VCaP (cell line): ENCODE data around the gene PCSK7.
A peak's percentile ranks its signal among the peaks of the same experiment; 100 is the strongest.

Experiments
- H3K27ac ChIP-seq: fragments of 450-650 bp; 2 replicates; pipeline ENCODE4 v1.5.1; 2017
- TF ChIP-seq, protein P1 (sequence below): fragments of 450-650 bp; conservative IDR thresholded peaks from 2 replicates; pipeline ENCODE4 v1.5.1; 2017; ENCODE audit warnings: mild to moderate bottlenecking, moderate library complexity

PCSK7 gene

GRCh38 chr11:117249571-117249970, 17.7 kb upstream of the PCSK7 start:
- TF ChIP-seq, protein P1, sequence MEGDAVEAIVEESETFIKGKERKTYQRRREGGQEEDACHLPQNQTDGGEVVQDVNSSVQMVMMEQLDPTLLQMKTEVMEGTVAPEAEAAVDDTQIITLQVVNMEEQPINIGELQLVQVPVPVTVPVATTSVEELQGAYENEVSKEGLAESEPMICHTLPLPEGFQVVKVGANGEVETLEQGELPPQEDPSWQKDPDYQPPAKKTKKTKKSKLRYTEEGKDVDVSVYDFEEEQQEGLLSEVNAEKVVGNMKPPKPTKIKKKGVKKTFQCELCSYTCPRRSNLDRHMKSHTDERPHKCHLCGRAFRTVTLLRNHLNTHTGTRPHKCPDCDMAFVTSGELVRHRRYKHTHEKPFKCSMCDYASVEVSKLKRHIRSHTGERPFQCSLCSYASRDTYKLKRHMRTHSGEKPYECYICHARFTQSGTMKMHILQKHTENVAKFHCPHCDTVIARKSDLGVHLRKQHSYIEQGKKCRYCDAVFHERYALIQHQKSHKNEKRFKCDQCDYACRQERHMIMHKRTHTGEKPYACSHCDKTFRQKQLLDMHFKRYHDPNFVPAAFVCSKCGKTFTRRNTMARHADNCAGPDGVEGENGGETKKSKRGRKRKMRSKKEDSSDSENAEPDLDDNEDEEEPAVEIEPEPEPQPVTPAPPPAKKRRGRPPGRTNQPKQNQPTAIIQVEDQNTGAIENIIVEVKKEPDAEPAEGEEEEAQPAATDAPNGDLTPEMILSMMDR: no peak
- no peak overlapping the region for H3K27ac ChIP-seq

DNA sequence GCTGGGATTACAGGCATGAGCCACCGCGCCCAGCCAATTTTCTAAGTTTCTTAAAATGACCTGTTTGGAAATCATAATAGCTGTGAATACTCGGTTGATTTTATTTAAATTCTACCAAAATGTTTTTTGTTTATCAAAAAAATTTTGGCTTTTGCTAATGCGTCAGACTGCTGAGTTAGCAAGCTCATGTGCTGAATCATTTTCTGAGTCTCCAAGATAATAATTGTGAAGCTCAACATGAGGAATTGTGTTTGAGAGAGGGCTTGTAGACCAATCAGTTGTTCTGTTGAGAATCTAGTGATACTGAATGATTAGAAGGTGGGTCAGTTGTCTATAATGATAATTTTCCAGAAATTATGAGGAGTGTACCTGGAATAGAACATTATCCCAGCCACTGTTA, 16.5 kb upstream of the PCSK7 start:
- H3K27ac ChIP-seq: no peak overlapping the region
- TF ChIP-seq, protein P1: no peak

- H3K27ac ChIP-seq: no peak overlapping the region
- TF ChIP-seq, protein P1: no peak
These were observed 7.4 kb upstream of the PCSK7 start for GRCh38 chr11:117239295-117239694.

GRCh38 chr11:117238221-117238620, 6.3 kb upstream of the PCSK7 start:
- H3K27ac ChIP-seq: no peak overlapping the region
- TF ChIP-seq, protein P1: no peak

GRCh38 chr11:117232911-117233409, 1.1 kb upstream of the PCSK7 start:
- peak overlapping the region; percentile 92 for H3K27ac ChIP-seq
- TF ChIP-seq, protein P1: no peak

DNA sequence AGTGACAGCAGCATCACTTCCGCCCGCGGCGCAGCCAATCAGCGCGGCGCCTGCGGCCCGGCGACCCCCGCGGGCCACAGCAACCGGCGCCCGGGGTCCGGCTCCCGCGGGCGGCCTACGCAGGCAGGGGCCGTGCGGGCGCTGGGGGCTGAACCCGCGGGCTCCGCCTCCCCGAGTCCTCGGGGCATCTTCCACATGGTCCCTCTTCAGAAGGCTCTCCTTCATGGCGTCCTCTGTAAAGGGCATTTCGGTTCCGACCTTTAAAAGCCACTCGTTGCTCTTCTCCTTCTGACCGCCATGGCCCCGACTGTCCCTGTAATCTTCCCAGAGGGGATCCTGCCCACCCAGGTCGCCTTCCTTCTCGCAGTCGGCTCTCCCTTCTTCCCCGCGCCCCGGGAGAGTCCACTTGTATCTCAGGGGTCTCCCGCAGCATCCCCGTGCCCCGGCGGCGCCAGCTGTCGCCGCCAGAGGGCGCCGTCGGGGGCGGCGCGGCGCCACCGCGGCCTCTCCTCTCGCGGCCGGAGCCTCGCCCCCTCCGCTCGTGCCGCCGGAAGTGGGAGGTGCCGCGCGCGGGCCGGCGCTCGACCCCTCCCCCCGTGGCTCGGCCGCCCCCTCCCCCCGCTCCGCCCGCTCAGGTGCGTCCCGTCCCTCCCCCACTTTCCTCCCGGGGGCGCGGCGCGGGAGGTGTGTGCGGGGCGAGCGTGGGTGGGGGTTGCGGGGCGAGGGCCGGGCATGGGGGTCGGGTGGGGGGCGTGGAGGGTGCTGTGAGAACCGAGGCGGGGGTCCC, 412 bp upstream of the PCSK7 start, which contains the start of gene RNF214:
Gene RNF214, plus strand, starts transcription at position 580 of the 787 bp plus-strand sequence. CDS start 1,602 bp downstream, outside the sequence.
- H3K27ac ChIP-seq: peak within 1 kb of the TSS; percentile 92
- TF ChIP-seq, protein P1: peak; percentile 98

- H3K27ac ChIP-seq: peak overlapping the region; percentile 92
- TF ChIP-seq, protein P1: no peak
These were observed 653 bp downstream of the PCSK7 start for GRCh38 chr11:117230999-117231841.
